GM10266 (cell line): ENCODE results near the gene LSAMP.
"Not testable (repeated sequence)": the region's sequence is repeated elsewhere in the genome, so short reads cannot be mapped to it uniquely, and the experiment has no call there.

Experiments
- DNase-seq: peaks from one replicate; pipeline ENCODE4 v3.0.0; 2012; ENCODE audit errors: extremely low spot score
- TF ChIP-seq, protein P1 (sequence below): IDR thresholded peaks from 2 replicates; pipeline ENCODE4 v1.5.1; 2012; ENCODE audit warnings: mild to moderate bottlenecking, low read depth; ENCODE audit not compliant: control insufficient read depth, insufficient read depth; ENCODE audit errors: missing control alignments

LSAMP gene

DNA sequence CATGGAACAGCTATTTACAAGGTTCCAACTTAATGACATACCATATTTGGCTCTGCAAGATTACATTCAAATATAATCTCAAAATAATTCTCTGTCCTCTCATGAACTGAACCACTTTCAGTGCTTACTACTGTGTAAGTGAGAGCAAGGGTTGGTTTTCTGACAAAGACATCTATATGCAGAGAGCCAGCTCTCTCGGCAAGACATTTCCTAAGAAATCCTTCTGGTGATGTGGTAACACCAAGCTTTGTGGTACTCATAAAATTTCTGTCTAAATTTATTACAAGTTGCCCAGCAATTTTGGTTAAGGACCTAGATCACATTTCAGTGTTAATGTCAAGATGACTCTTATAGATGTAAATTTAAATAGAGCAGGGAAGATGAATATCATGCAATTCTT, 637.0 kb downstream of the LSAMP start:
- DNase-seq, result no peak
- TF ChIP-seq, protein P1, sequence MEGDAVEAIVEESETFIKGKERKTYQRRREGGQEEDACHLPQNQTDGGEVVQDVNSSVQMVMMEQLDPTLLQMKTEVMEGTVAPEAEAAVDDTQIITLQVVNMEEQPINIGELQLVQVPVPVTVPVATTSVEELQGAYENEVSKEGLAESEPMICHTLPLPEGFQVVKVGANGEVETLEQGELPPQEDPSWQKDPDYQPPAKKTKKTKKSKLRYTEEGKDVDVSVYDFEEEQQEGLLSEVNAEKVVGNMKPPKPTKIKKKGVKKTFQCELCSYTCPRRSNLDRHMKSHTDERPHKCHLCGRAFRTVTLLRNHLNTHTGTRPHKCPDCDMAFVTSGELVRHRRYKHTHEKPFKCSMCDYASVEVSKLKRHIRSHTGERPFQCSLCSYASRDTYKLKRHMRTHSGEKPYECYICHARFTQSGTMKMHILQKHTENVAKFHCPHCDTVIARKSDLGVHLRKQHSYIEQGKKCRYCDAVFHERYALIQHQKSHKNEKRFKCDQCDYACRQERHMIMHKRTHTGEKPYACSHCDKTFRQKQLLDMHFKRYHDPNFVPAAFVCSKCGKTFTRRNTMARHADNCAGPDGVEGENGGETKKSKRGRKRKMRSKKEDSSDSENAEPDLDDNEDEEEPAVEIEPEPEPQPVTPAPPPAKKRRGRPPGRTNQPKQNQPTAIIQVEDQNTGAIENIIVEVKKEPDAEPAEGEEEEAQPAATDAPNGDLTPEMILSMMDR, result no peak

DNA sequence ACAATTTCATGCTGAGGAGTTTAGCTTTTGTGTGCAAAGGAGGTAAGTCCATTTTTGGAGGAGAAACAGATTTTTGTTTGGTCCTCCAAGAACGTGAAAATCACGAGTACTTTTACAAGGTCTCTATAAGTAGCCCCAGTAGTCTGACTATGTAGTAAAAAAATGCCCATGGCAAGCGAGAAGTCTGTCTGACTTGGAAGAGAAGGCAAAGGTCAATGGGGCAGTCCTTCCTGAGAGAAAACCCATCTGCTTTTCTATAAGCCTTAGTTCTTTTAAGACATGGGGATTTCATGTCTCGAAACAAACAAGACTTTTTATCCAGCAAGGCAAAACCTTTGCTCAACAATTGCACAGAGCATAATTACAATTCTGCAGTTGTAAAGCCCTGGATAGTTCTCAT, 638.8 kb downstream of the LSAMP start:
- no peak for DNase-seq
- TF ChIP-seq, protein P1, result no peak

DNA sequence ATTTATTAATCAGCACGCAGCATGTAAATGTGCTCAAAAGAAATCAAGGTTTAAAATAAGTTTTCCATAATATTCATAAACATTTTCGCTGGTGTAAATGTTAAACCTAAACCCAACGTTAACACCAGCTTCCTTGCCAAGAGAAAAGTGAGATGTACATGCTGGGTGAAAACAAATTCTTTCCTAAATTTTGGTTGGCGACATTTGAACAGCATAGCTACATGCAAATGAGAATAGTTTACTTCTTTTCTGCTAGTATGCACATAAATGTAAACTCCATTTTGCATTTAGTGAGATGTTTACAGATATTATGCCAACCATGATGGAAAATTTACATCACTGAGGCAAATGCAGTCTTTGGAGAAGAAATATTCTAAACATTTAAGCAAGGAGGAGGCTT, 639.8 kb downstream of the LSAMP start:
- TF ChIP-seq, protein P1, result no peak
- no peak for DNase-seq

DNA sequence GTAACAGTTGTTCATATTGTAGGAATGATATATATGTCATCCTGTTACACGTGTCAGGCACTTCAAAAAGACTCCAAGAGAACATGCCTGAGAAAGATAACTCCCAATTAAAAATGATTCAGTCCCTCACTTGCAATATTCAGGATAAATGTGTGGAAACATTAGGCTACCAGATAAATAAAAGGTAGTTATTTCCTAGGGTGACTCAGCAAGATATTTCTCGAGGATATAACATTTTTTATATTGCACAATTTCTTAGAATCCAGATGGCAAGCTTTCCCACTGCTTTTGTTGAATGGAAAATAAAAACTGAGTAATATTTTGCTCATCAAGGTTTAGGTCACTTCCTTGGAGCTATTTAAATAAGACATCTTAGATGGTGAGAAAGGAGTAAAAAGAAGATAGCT, 640.6 kb downstream of the LSAMP start:
- TF ChIP-seq, protein P1, result no peak
- no peak for DNase-seq

DNA sequence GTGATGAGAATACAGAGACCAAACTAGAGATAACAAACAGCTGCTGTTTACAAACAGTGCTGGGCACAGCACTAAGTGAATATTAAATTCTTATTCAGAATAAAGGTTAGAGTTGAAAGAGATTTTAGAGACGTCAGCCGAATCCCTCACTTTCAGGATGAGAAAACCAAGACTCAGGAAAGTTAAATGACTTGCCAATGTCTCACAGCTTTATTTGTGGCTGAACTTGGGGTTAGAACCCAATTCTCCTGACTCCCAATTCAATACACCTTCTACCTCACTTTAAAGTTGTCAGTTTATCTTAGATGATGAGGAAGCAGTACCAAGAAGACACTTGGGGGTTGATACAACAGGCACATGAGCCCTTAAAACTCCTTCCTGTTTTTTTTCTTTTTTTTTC, 641.1 kb downstream of the LSAMP start:
- DNase-seq, result no peak
- TF ChIP-seq, protein P1, result no peak

DNA sequence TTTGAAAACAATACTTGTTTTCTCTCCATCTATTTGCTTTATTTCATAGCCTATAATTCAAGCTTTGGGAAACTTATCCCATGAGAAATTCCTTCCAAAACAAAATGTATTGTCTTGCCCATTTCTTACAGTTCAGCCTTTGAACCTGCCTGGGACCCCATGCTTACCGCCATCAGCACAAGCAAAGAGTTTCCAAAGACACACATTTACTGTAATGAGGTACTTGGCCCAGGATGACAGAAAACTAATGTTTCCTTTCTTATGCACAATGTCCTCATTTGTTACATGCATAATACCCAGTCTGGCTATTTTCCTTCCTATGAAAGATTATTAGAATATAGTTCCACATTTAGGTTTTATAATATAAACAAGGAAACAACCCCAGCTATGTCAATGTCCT, 641.6 kb downstream of the LSAMP start:
- DNase-seq, result no peak
- TF ChIP-seq, protein P1, result no peak

DNA sequence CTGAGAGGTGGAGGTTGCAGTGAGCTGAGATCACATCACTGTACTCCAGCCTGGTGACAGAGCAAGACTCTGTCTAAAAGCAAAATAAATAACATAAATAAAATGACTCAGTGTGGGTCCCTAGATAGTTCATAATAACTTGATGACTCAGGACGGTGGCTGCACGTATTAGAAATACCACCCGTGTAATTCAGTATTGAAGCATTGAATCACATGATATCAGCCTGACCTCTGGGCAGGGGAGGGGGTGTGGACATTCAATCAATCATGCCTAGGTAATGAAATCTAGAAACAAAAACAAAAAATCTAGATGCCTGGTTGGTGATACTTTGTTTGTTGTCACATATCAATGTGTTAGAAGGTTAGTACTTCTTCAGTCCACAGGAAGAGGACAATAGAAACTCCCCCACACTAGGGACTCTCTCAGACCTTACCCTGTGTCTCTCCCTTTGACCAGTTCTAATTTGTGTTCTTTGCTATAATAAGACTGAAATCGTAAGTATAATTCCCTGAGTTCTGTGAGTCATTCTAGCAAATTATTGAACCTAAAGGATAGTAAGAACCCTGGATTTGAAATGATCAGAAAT, 644.7 kb downstream of the LSAMP start:
- TF ChIP-seq, protein P1, result no peak
- no peak for DNase-seq

DNA sequence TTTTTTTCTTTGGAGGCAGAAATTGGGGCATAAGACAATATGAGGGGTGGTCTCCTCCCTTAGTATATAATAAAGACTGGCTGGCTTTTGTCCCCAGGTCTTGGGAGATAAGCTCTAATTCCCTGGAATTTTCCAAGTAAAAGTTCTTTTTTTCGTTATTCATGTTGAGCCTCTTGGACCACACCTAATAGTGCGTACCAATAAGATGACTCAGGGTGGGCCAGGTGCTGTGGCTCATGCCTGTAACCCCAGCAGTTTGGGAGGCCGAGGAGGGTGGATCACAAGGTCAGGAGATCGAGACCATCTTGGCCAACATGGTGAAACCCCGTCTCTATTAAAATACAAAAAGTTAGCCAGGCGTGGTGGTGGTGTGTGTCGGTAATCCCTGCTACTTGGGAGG, 645.2 kb downstream of the LSAMP start:
- DNase-seq, result not testable (repeated sequence)
